GM19193 (cell line): ENCODE data around the gene FRMPD4.

Experiments used
- POLR2A ChIP-seq: IDR thresholded peaks from 4 replicates; pipeline ENCODE4 v1.6.1; 2011; ENCODE audit not compliant: insufficient read depth, insufficient read length; ENCODE audit errors: extremely low read depth

The FRMPD4 gene

GRCh38 chrX:12405306-12405705, 267.0 kb downstream of the FRMPD4 start:
- TF ChIP-seq POLR2A = no peak

- TF ChIP-seq POLR2A = no peak
These were observed 272.2 kb downstream of the FRMPD4 start for GRCh38 chrX:12410523-12410922.

GRCh38 chrX:12411831-12412230, 273.6 kb downstream of the FRMPD4 start:
- TF ChIP-seq POLR2A = no peak

- no peak for TF ChIP-seq POLR2A
These were observed 274.3 kb downstream of the FRMPD4 start for GRCh38 chrX:12412561-12412960.

GRCh38 chrX:12419591-12419990, 281.3 kb downstream of the FRMPD4 start:
- no peak for TF ChIP-seq POLR2A

- TF ChIP-seq POLR2A = no peak
These were observed 283.6 kb downstream of the FRMPD4 start for GRCh38 chrX:12421918-12422317.

- TF ChIP-seq POLR2A = no peak
These were observed 285.1 kb downstream of the FRMPD4 start for GRCh38 chrX:12423346-12423745.

GRCh38 chrX:12425496-12425895, 287.2 kb downstream of the FRMPD4 start:
- TF ChIP-seq POLR2A = no peak

- no peak for TF ChIP-seq POLR2A
These were observed 288.1 kb downstream of the FRMPD4 start for GRCh38 chrX:12426420-12426819.

GRCh38 chrX:12434493-12434892, 296.2 kb downstream of the FRMPD4 start:
- TF ChIP-seq POLR2A = no peak

GRCh38 chrX:12439416-12439815, 301.1 kb downstream of the FRMPD4 start:
- no peak for TF ChIP-seq POLR2A

GRCh38 chrX:12440246-12440645, 302.0 kb downstream of the FRMPD4 start:
- no peak for TF ChIP-seq POLR2A

GRCh38 chrX:12441381-12442128, 303.3 kb downstream of the FRMPD4 start:
- no peak for TF ChIP-seq POLR2A

- no peak for TF ChIP-seq POLR2A
These were observed 305.3 kb downstream of the FRMPD4 start for GRCh38 chrX:12443534-12444098.

GRCh38 chrX:12446342-12447075, 308.2 kb downstream of the FRMPD4 start:
- no peak for TF ChIP-seq POLR2A
